Smooth muscle cell (in vitro differentiated cells): Measurements from ENCODE around the gene WDR41. TPM values are rescaled to one million over a fixed set of nuclear protein-coding genes. Genes with fewer than 3 reads are reported as not detected.

Experiments used
- DNase-seq: peaks from one replicate; lab custom pipeline; 2025; ENCODE audit not compliant: unreplicated experiment; lab: John Stamatoyannopoulos, UW
- H2AFZ ChIP-seq: fragments of 200-600 bp; sonication (generic); 2 replicates; pipeline ENCODE4 v1.6.0; 2016; ENCODE audit warnings: antibody characterized with exemption, low read depth, mild to moderate bottlenecking
- H3F3A ChIP-seq: fragments of 200-600 bp; sonication (generic); 2 replicates; pipeline ENCODE4 v1.6.0; 2017; ENCODE audit warnings: antibody characterized with exemption, low read depth
- H3K27ac ChIP-seq: fragments of 200-600 bp; sonication (generic); 2 replicates; pipeline ENCODE4 v1.5.1; 2016; ENCODE audit warnings: low read depth, mild to moderate bottlenecking
- H3K27me3 ChIP-seq: fragments of 200-600 bp; sonication (generic); 2 replicates; pipeline ENCODE4 v1.6.1; 2016; ENCODE audit warnings: low read depth, mild to moderate bottlenecking
- H3K36me3 ChIP-seq: fragments of 200-600 bp; sonication (generic); 2 replicates; pipeline ENCODE4 v1.5.1; 2016; ENCODE audit warnings: low read depth
- H3K4me1 ChIP-seq: fragments of 200-600 bp; sonication (generic); 2 replicates; pipeline ENCODE4 v1.5.1; 2016; ENCODE audit warnings: low read depth
- H3K4me2 ChIP-seq: fragments of 200-600 bp; sonication (generic); 2 replicates; pipeline ENCODE4 v1.6.0; 2016; ENCODE audit warnings: mild to moderate bottlenecking
- H3K4me3 ChIP-seq: fragments of 200-600 bp; sonication (generic); 2 replicates; pipeline ENCODE4 v1.5.1; 2016; ENCODE audit warnings: mild to moderate bottlenecking
- H3K79me2 ChIP-seq: fragments of 200-600 bp; sonication (generic); 2 replicates; pipeline ENCODE4 v1.6.0; 2016; ENCODE audit warnings: low read depth, mild to moderate bottlenecking
- H3K9ac ChIP-seq: fragments of 200-600 bp; sonication (generic); 2 replicates; pipeline ENCODE4 v1.6.0; 2016; ENCODE audit warnings: low read depth
- H3K9me3 ChIP-seq: fragments of 200-600 bp; sonication (generic); replicated peaks from 2 replicates; pipeline ENCODE4 v1.5.1; 2016; ENCODE audit warnings: low read depth
- H4K20me1 ChIP-seq: fragments of 200-600 bp; sonication (generic); 2 replicates; pipeline ENCODE4 v1.6.0; 2016; ENCODE audit warnings: low read depth
- WGBS: methylation state at CpG from one replicate; pipeline ENCODE4 v1.1.7; 2016; ENCODE audit warnings: low lambda C conversion rate; 5-methylcytosine and 5-hydroxymethylcytosine counted together
- polyA plus RNA-seq: library from polyadenylated mRNA; unstranded; fragments of >200 nt; fragmentation: Nextera tagmentation; extraction: Ambion mirVana; gene quantifications from 2 replicates; pipeline ENCODE4 v1.2.1, GENCODE V29; 2016
- total RNA-seq: library from RNA; depleted of rRNA; stranded (reverse); fragments of >200 nt; gene quantifications from 2 replicates; pipeline ENCODE4 v1.2.3, GENCODE V29; 2014
- TF ChIP-seq, protein P1 (sequence below): fragments of 200-600 bp; sonication (generic); IDR thresholded peaks from 2 replicates; pipeline ENCODE4 v1.5.1; 2017; ENCODE audit warnings: borderline replicate concordance, mild to moderate bottlenecking, antibody characterized with exemption; ENCODE audit not compliant: insufficient read depth, poor library complexity, severe bottlenecking

The WDR41 gene
- total and polyA plus RNA-seq, 2 experiments from 2014 or later, result 75.9 to 115 TPM

DNA sequence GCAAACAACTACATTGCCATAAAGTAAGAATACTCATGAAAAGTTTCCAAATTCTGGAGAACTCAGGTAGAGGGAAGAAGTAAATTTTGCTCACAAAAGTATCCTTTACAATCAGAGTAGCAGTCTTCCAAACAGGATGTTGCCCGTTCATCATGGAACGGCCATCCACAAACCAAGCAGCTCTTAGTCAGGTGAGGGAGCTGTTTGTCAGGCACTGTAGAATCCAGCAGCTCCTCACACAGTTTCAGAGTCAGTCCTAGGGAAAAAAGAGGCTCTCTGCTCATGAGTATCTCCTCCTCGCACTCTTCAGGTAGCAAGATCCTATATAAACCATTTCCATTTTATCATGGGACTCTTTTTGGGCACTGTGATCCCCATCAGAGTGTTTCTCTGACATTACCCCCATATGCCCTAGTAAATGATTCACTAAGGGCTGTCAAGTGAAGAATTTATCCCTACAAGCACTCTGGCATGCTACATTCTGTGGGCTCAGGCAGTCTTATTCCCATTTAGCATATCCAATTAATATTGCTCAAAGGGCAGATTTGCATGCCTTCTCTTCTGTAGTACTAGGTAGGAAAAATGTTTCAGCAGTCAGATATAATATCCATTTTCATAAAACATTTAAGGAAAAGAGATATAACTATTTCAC lies 97.9 kb downstream of the WDR41 start:
- no peaks in the 10 kb centered on the region for H3K36me3 ChIP-seq
- no peak overlapping the region for H3K4me3 ChIP-seq
- H4K20me1 ChIP-seq, result no peaks in the 10 kb centered on the region
- TF ChIP-seq, protein P1, sequence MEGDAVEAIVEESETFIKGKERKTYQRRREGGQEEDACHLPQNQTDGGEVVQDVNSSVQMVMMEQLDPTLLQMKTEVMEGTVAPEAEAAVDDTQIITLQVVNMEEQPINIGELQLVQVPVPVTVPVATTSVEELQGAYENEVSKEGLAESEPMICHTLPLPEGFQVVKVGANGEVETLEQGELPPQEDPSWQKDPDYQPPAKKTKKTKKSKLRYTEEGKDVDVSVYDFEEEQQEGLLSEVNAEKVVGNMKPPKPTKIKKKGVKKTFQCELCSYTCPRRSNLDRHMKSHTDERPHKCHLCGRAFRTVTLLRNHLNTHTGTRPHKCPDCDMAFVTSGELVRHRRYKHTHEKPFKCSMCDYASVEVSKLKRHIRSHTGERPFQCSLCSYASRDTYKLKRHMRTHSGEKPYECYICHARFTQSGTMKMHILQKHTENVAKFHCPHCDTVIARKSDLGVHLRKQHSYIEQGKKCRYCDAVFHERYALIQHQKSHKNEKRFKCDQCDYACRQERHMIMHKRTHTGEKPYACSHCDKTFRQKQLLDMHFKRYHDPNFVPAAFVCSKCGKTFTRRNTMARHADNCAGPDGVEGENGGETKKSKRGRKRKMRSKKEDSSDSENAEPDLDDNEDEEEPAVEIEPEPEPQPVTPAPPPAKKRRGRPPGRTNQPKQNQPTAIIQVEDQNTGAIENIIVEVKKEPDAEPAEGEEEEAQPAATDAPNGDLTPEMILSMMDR, result no peak
- no peak for DNase-seq
- no peak overlapping the region for H2AFZ ChIP-seq
- WGBS, result 86% methylated on average over 3 of the region's 3 CpGs
- no peaks in the 10 kb centered on the region for H3K79me2 ChIP-seq
- no peak overlapping the region for H3K9ac ChIP-seq
- no peaks in the 10 kb centered on the region for H3K9me3 ChIP-seq
- no peaks in the 10 kb centered on the region for H3K4me1 ChIP-seq
- no peak overlapping the region for H3K27ac ChIP-seq
- no peak overlapping the region for H3K4me2 ChIP-seq
- no peaks in the 10 kb centered on the region for H3F3A ChIP-seq
- no peaks in the 10 kb centered on the region for H3K27me3 ChIP-seq

DNA sequence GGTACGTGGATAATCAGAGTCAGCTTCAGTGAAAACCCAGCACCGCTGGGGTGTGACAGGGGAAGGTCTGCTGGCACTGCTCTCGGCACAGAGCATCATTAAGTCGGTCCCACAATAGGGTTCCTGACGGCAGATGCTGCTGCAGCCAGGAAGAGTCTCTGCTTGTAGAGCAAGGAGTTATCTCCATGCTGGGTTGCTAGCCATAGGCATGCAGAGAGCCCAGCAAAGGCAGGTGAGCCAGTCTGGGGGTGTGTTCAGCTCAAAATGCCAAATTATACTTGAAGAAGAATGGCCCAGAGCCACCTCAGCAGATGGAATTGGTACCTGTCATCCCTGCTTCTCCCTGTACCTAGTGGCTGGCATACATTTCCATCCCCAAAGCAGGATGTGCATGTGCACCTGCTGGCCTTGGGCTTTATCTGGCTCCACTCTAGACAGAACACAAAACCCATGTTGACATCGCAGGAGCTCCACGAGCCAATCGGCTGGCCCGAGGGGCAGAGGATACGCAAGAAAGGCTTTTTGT lies 100.8 kb downstream of the WDR41 start:
- no peaks in the 10 kb centered on the region for H3K36me3 ChIP-seq
- no peaks in the 10 kb centered on the region for H3F3A ChIP-seq
- no peak overlapping the region for H3K4me3 ChIP-seq
- no peak for DNase-seq
- H3K4me2 ChIP-seq, result no peak overlapping the region
- TF ChIP-seq, protein P1, result no peak
- no peaks in the 10 kb centered on the region for H3K9me3 ChIP-seq
- WGBS, result 93% methylated on average over 10 of the region's 10 CpGs
- H3K79me2 ChIP-seq, result no peaks in the 10 kb centered on the region
- no peak overlapping the region for H2AFZ ChIP-seq
- no peak overlapping the region for H3K27ac ChIP-seq
- H3K9ac ChIP-seq, result no peak overlapping the region
- no peaks in the 10 kb centered on the region for H3K27me3 ChIP-seq
- H3K4me1 ChIP-seq, result no peaks in the 10 kb centered on the region
- no peaks in the 10 kb centered on the region for H4K20me1 ChIP-seq

DNA sequence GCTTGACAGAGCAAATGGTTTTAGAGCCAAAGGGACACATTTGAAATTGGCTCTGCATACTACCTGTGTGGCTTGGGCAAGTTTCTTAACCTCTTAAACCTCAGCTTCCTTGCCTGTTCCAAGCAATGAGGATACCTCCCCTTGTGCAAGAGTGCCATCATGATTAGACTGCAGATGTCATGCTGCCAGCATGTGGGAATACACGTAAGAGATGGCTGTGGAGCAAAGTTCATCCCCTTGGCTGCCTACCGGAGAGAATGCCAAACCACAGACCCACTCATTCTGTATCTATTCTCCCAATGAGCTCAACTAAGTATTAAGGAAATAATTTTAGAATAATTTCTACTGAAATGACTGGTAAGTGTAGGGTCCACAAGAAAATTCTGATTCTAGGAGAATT lies 101.3 kb downstream of the WDR41 start:
- WGBS, result 50% methylated on average over 2 of the region's 2 CpGs
- no peak overlapping the region for H3K4me3 ChIP-seq
- no peaks in the 10 kb centered on the region for H3K9me3 ChIP-seq
- H3K79me2 ChIP-seq, result no peaks in the 10 kb centered on the region
- no peak overlapping the region for H3K4me2 ChIP-seq
- no peak overlapping the region for H3K9ac ChIP-seq
- H4K20me1 ChIP-seq, result no peaks in the 10 kb centered on the region
- no peaks in the 10 kb centered on the region for H3F3A ChIP-seq
- no peaks in the 10 kb centered on the region for H3K27me3 ChIP-seq
- no peak for DNase-seq
- H3K4me1 ChIP-seq, result no peaks in the 10 kb centered on the region
- no peak overlapping the region for H2AFZ ChIP-seq
- H3K36me3 ChIP-seq, result no peaks in the 10 kb centered on the region
- H3K27ac ChIP-seq, result no peak overlapping the region
- TF ChIP-seq, protein P1, result no peak

DNA sequence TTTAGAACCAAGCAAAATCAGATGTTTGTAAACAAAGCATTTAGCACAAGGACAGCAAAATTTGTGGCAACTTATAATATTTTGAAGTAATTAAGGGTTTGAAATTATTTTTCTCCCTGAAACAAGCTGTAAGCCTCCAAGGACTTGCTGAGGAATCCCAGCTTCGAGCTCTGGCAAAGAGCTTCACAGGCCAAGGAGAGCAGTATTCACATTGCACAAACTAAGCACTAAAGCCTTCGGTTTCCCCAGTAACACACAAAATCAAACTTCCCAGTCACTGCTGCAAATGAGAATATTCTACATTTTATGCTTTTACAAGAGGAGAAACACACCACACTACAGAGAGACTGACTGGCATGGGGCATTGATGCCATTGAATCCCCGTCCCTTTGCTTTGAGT lies 101.9 kb downstream of the WDR41 start:
- Histone ChIP-seq H2AFZ (no peak overlapping the region), H3K4me3 (no peak overlapping the region), H4K20me1 (no peaks in the 10 kb centered on the region), H3K9ac (no peak overlapping the region), H3F3A (no peaks in the 10 kb centered on the region), H3K36me3 (no peaks in the 10 kb centered on the region), H3K9me3 (no peaks in the 10 kb centered on the region), H3K4me2 (no peak overlapping the region), H3K27ac (no peak overlapping the region), H3K4me1 (no peaks in the 10 kb centered on the region), H3K27me3 (no peaks in the 10 kb centered on the region), H3K79me2 (no peaks in the 10 kb centered on the region)
- no peak for DNase-seq
- TF ChIP-seq, protein P1, result no peak
- WGBS, result 89% methylated on average over 3 of the region's 3 CpGs
